Osteoblast (primary cell): ENCODE measurements around the gene CPSF2. TPM values are rescaled to one million over a fixed set of nuclear protein-coding genes. Genes with fewer than 3 reads are reported as not detected.
A peak's percentile ranks its signal among the peaks of the same experiment; 100 is the strongest.

ENCODE experiments used
- DNase-seq: peaks from one replicate; pipeline ENCODE4 v3.0.0; 2011; ENCODE audit warnings: low spot score, mixed read lengths; ENCODE audit not compliant: insufficient read length; ENCODE audit errors: missing footprints
- H2AFZ ChIP-seq: 2 replicates; pipeline ENCODE4 v1.6.0; 2011; ENCODE audit warnings: mild to moderate bottlenecking, low read length
- H3K27ac ChIP-seq: 2 replicates; pipeline ENCODE4 v1.5.1; 2011; ENCODE audit warnings: mild to moderate bottlenecking, low read depth, low read length, moderate library complexity
- H3K27me3 ChIP-seq: 2 replicates; pipeline ENCODE4 v1.6.0; 2012; ENCODE audit warnings: mild to moderate bottlenecking, control low read depth, inconsistent platforms, low read length, moderate library complexity; ENCODE audit not compliant: insufficient read depth
- H3K36me3 ChIP-seq: 2 replicates; pipeline ENCODE4 v1.5.1; 2011; ENCODE audit warnings: mild to moderate bottlenecking, low read length, control low read depth, moderate library complexity; ENCODE audit not compliant: insufficient read depth
- H3K4me1 ChIP-seq: 2 replicates; pipeline ENCODE4 v1.5.1; 2011; ENCODE audit warnings: mild to moderate bottlenecking, low read length, control low read depth, moderate library complexity; ENCODE audit not compliant: insufficient read depth
- H3K4me2 ChIP-seq: 2 replicates; pipeline ENCODE4 v1.6.0; 2011; ENCODE audit warnings: mild to moderate bottlenecking, low read length; ENCODE audit not compliant: insufficient read depth
- H3K4me3 ChIP-seq: fragments of 200-600 bp; sonication (generic); 3 replicates; pipeline ENCODE4 v1.5.1; 2012; ENCODE audit warnings: mild to moderate bottlenecking, low read length, inconsistent platforms; ENCODE audit not compliant: insufficient read depth
- H3K79me2 ChIP-seq: 2 replicates; pipeline ENCODE4 v1.6.0; 2012; ENCODE audit warnings: mild to moderate bottlenecking, low read length, control low read depth, inconsistent platforms; ENCODE audit not compliant: insufficient read depth
- H3K9me3 ChIP-seq: 2 replicates; pipeline ENCODE4 v1.5.1; 2011; ENCODE audit warnings: low read depth, low read length, control low read depth
- H4K20me1 ChIP-seq: 2 replicates; pipeline ENCODE4 v1.6.0; 2012; ENCODE audit warnings: mild to moderate bottlenecking, low read length, control low read depth; ENCODE audit not compliant: insufficient read depth
- total RNA-seq: library from RNA; depleted of rRNA; stranded (reverse); fragments of >200 nt; gene quantifications from 2 replicates; pipeline ENCODE4 v1.2.3, GENCODE V29; 2012
- TF ChIP-seq, protein P1 (sequence below): IDR thresholded peaks from 2 replicates; pipeline ENCODE4 v1.5.1; 2011; ENCODE audit warnings: mild to moderate bottlenecking, low read depth, low read length, moderate library complexity; ENCODE audit errors: extremely low read depth

Gene CPSF2
- total RNA-seq: 38.9 and 47.8 TPM in 2 replicates

- no peaks in the 10 kb centered on the region for H4K20me1 ChIP-seq
- no peaks in the 10 kb centered on the region for H3K9me3 ChIP-seq
- peak within 1 kb of the TSS; percentile 97 for H3K4me2 ChIP-seq
- DNase-seq: peak; percentile 96
- peaks cover 62% of the 10 kb centered on the region for H3K79me2 ChIP-seq
- H3K27me3 ChIP-seq: no peaks in the 10 kb centered on the region
- peak within 1 kb of the TSS; percentile 95 for H2AFZ ChIP-seq
- peaks cover 32% of the 10 kb centered on the region for H3K36me3 ChIP-seq
- peak within 1 kb of the TSS; percentile 99 for H3K4me3 ChIP-seq
- TF ChIP-seq, protein P1, sequence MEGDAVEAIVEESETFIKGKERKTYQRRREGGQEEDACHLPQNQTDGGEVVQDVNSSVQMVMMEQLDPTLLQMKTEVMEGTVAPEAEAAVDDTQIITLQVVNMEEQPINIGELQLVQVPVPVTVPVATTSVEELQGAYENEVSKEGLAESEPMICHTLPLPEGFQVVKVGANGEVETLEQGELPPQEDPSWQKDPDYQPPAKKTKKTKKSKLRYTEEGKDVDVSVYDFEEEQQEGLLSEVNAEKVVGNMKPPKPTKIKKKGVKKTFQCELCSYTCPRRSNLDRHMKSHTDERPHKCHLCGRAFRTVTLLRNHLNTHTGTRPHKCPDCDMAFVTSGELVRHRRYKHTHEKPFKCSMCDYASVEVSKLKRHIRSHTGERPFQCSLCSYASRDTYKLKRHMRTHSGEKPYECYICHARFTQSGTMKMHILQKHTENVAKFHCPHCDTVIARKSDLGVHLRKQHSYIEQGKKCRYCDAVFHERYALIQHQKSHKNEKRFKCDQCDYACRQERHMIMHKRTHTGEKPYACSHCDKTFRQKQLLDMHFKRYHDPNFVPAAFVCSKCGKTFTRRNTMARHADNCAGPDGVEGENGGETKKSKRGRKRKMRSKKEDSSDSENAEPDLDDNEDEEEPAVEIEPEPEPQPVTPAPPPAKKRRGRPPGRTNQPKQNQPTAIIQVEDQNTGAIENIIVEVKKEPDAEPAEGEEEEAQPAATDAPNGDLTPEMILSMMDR: no peak
- no peaks in the 10 kb centered on the region for H3K4me1 ChIP-seq
- H3K27ac ChIP-seq: peak within 1 kb of the TSS; percentile 97
These were observed at the start of gene CPSF2, which contains the start of gene NDUFB1 for GRCh38 chr14:92121670-92122350. TSS of gene CPSF2 (plus strand) at chr14:92121969. CDS start at chr14:92130985, 9,016 bp downstream. TSS of gene NDUFB1 (minus strand) at chr14:92121706. CDS start at chr14:92117637, 4,069 bp downstream.

DNA sequence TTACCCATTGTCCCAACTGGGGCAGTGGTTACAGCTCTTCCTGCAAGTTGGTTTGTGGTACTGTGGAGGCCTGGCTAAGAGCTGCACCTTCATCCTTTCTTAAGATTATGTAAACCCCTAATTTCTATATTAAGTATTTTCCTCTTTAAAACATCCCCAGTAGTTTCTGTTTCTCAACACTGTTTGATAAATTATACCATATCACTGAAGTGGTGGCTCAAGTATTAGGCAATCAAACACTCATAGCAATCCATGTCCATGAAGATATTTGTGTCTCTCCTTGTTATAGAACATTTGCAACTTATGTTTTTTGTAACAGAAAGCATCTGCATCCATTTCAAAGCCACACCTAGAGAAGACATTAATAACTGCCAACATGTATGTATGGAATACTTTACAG, 47.2 kb upstream of the CPSF2 start:
- no peak for DNase-seq
- Histone ChIP-seq H2AFZ (no peak overlapping the region), H3K27me3 (no peaks in the 10 kb centered on the region), H3K9me3 (no peaks in the 10 kb centered on the region), H3K4me3 (no peak overlapping the region), H3K27ac (no peak overlapping the region), H3K4me1 (no peaks in the 10 kb centered on the region), H3K36me3 (peaks cover 23% of the 10 kb centered on the region), H4K20me1 (no peaks in the 10 kb centered on the region), H3K79me2 (no peaks in the 10 kb centered on the region), H3K4me2 (no peak overlapping the region)
- TF ChIP-seq, protein P1: no peak

- peaks cover 15% of the 10 kb centered on the region for H3K36me3 ChIP-seq
- H3K79me2 ChIP-seq: no peaks in the 10 kb centered on the region
- DNase-seq: no peak
- no peaks in the 10 kb centered on the region for H3K9me3 ChIP-seq
- H4K20me1 ChIP-seq: no peaks in the 10 kb centered on the region
- no peak overlapping the region for H3K27ac ChIP-seq
- H3K27me3 ChIP-seq: no peaks in the 10 kb centered on the region
- no peak overlapping the region for H3K4me2 ChIP-seq
- no peaks in the 10 kb centered on the region for H3K4me1 ChIP-seq
- no peak overlapping the region for H2AFZ ChIP-seq
- no peak overlapping the region for H3K4me3 ChIP-seq
- TF ChIP-seq, protein P1: no peak
These were observed 33.3 kb upstream of the CPSF2 start for GRCh38 chr14:92088494-92088893.

GRCh38 chr14:92093320-92093719, 28.4 kb upstream of the CPSF2 start:
- no peaks in the 10 kb centered on the region for H3K4me1 ChIP-seq
- no peaks in the 10 kb centered on the region for H3K9me3 ChIP-seq
- no peak overlapping the region for H3K4me3 ChIP-seq
- H3K27ac ChIP-seq: no peak overlapping the region
- peaks cover 8% of the 10 kb centered on the region for H3K36me3 ChIP-seq
- TF ChIP-seq, protein P1: peak; percentile 29
- H3K79me2 ChIP-seq: peaks cover 12% of the 10 kb centered on the region
- no peak overlapping the region for H2AFZ ChIP-seq
- H3K4me2 ChIP-seq: no peak overlapping the region
- no peak for DNase-seq
- H4K20me1 ChIP-seq: no peaks in the 10 kb centered on the region
- no peaks in the 10 kb centered on the region for H3K27me3 ChIP-seq
